Esophagus muscularis mucosa (tissue), 4 donors: ENCODE data around the gene HIC1. TPM values are rescaled to one million over a fixed set of nuclear protein-coding genes. Genes with fewer than 3 reads are reported as not detected.

Experiments
- DNase-seq: peaks from one replicate; pipeline ENCODE4 v3.0.0-alpha.2; 2017; ENCODE audit errors: extremely low spot score
- H3K27ac ChIP-seq, 4 donors: fragments of 200-600 bp; sonication (generic); replicated peaks in 1 of 4; 1 replicate in 3 of 4; 2 replicates in 1 of 4; pipeline ENCODE4 v1.5.1; 2016 to 2019; ENCODE audit warnings: mild to moderate bottlenecking in 1 of 4
- H3K27me3 ChIP-seq, 4 donors: fragments of 200-600 bp; sonication (generic); one replicate each; pipeline versions ENCODE4 v1.5.1 to v1.6.0; 2016 to 2019
- H3K36me3 ChIP-seq, 4 donors: fragments of 200-600 bp; sonication (generic); one replicate each; pipeline ENCODE4 v1.5.1; 2016 to 2019
- H3K4me1 ChIP-seq, 4 donors: fragments of 200-600 bp; sonication (generic); one replicate each; pipeline ENCODE4 v1.5.1; 2016 to 2019
- H3K4me3 ChIP-seq, 4 donors: fragments of 200-600 bp; sonication (generic); 1 replicate in 2 of 4; 2 replicates in 2 of 4; pipeline ENCODE4 v1.5.1; 2016 to 2019; ENCODE audit warnings: mild to moderate bottlenecking in 4 of 4, moderate library complexity in 1 of 4
- H3K9me3 ChIP-seq, 4 donors: fragments of 200-600 bp; sonication (generic); 1 replicate in 3 of 4; 2 replicates in 1 of 4; pipeline ENCODE4 v1.5.1; 2016 to 2019
- EP300 ChIP-seq: sonication (generic); formaldehyde crosslinking; IDR thresholded peaks from one replicate; pipeline ENCODE4 v1.6.1; 2017; ENCODE audit warnings: antibody characterized with exemption
- POLR2A ChIP-seq: fragments of 450-650 bp; IDR thresholded peaks from one replicate; pipeline ENCODE4 v1.6.1; 2017; ENCODE audit warnings: antibody characterized with exemption, moderate library complexity, mild to moderate bottlenecking, low read depth
- POLR2AphosphoS5 ChIP-seq, 2 donors: sonication (generic); formaldehyde crosslinking; IDR thresholded peaks; one replicate each; pipeline ENCODE4 v1.6.1; 2017; ENCODE audit warnings: antibody characterized with exemption in 2 of 2
- WGBS: methylation state at CpG from one replicate; pipeline ENCODE4 v1.1.5; 2018; 5-methylcytosine and 5-hydroxymethylcytosine counted together
- intact Hi-C: fragments of 100-400 bp; cut with DNase I; formaldehyde crosslinking; loops from one replicate; pipeline ENCODE4 v1.15.1; 2023
- total RNA-seq, 4 donors: library from RNA; depleted of rRNA; stranded (reverse); fragments of >200 nt; gene quantifications; one replicate each; pipeline versions ENCODE4 v1.1.0 to v1.2.1, GENCODE V29; 2016
- TF ChIP-seq, protein P1 (sequence below), 3 experiments: fragments of 200-600 bp in 2 of 3; fragments of 450-650 bp in 1 of 3; sonication (generic) in 2 of 3; IDR thresholded peaks; one replicate each; pipeline ENCODE4 v1.5.1; 2017 to 2019; ENCODE audit warnings: antibody characterized with exemption in 3 of 3, mild to moderate bottlenecking in 2 of 3, moderate library complexity in 1 of 3

The HIC1 gene
- total RNA-seq, 4 donors from 2014 or later, result 48.6 to 86.4 (median 54.9) TPM

DNA sequence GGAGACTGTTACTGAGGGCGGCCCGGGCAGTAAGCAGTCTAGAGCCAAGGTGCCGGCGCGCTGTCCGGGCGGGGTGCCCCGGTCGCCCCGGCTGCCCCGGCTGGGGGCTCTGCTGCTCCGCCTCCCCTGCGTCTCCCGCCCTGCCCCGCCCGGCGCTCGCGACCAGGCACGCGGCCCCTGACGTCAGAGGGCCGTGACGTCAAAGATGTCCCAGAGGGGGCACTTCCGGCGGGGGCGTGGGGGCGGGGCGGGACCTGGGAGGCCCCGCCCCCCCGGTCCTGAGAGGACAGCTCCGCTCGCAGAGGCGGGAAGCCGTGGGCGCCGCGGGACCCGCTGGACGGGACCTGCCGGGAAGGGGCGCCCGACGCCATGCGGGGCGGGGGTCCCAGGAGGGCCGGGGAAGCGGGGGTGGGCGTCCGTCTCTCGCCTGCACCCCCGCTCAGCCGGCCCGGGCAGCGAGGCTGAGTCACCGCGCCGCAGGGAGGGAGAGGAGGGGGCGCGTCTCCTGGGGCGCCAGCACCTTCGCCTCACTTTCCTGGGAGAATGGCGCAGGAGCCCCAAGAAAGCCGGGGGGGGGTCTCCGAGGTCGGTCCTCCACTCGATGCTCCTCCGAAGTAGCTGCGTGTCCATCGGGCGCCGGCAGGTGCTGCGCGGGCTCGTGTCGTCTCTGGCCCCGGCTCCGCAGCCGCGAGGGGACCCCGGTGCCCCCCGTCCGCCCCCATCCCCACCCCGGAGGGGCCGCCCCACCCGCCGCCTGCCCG lies 4.4 kb upstream of the HIC1 start:
- intact Hi-C loops, result loop anchor here (5.0 kb wide), 1 partner anchor 302 kb away; no protein-coding TSS in a partner anchor
- H3K4me1 ChIP-seq, result peaks cover 50 to 56% (median 54%) of the 10 kb centered on the region in 4 donors
- no CpG with 5 or more reads among the region's 88 CpGs for WGBS

DNA sequence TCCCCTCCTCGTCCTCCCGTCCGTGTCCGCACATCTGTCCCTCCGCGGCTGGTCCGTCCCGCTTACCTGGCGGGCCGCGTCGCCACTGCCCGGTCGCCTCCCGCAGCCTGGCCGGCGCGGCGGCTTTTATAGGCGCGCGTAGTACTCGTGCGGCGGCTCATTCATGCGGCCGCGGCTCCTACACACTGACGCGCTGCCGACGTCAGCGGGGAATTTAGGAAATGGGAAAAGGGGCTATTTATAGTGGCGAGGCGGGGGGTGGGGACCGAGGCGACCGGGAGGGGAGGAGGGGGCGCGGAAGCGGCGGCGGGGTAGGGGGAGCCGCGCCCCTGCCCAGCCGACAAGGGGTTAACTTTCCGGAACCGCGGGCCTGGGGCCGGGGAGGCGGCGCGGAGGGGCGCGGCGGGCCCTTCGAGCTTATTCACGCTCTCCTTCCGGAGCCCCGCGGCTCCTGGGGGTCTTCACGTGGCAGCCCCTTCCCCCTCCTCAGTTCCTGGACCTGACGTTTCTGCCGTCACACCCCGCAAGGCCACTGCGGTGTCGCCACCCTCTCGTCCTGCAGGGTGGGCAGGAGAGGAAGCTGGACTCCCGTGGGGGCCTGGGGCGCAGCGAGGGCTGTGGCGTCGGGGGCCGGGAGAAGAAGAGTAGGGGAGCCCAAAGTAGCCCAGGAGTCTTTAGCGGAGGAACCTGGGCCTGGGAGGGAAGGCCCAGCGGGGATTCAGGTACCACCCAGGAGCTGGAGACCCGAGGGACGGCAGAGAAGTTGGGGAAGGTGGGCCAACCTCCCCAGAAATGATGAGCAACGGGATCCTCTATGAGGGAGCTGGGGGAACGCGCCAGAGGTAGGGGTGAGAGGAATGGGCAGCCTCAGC lies 3.6 kb upstream of the HIC1 start:
- 21% methylated on average over 39 of the region's 81 CpGs for WGBS
- no peak for TF ChIP-seq EP300
- peak in 1 of 2 donors; percentile 38 for TF ChIP-seq POLR2AphosphoS5 (IDR thresholded peaks at IDR 0.05)
- TF ChIP-seq, protein P1, sequence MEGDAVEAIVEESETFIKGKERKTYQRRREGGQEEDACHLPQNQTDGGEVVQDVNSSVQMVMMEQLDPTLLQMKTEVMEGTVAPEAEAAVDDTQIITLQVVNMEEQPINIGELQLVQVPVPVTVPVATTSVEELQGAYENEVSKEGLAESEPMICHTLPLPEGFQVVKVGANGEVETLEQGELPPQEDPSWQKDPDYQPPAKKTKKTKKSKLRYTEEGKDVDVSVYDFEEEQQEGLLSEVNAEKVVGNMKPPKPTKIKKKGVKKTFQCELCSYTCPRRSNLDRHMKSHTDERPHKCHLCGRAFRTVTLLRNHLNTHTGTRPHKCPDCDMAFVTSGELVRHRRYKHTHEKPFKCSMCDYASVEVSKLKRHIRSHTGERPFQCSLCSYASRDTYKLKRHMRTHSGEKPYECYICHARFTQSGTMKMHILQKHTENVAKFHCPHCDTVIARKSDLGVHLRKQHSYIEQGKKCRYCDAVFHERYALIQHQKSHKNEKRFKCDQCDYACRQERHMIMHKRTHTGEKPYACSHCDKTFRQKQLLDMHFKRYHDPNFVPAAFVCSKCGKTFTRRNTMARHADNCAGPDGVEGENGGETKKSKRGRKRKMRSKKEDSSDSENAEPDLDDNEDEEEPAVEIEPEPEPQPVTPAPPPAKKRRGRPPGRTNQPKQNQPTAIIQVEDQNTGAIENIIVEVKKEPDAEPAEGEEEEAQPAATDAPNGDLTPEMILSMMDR (IDR thresholded peaks at IDR 0.05), result no peak
- Histone ChIP-seq H3K27ac (peak overlapping the region; percentile 23 to 72 (median 64)), H3K4me1 (peaks cover 54 to 64% (median 60%) of the 10 kb centered on the region in 4 donors), H3K27me3 (peaks cover 0 to 43% (median 0%) of the 10 kb centered on the region in 4 donors), H3K4me3 (peak overlapping the region; percentile 76 to 95 (median 78)), H3K9me3 (no peaks in the 10 kb centered on the region), H3K36me3 (no peaks in the 10 kb centered on the region)
- no peak for DNase-seq
- intact Hi-C loops, result loop anchor here (5.0 kb wide), 1 partner anchor 301 kb away; no protein-coding TSS in a partner anchor

More for the DNA sequence above, 4.4 kb upstream of the HIC1 start:
- no peaks in the 10 kb centered on the region for H3K9me3 ChIP-seq
- H3K27ac ChIP-seq, result peak overlapping the region; percentile 23 to 72 (median 64)
- peak overlapping the region; percentile 76 to 95 (median 78) for H3K4me3 ChIP-seq
- H3K27me3 ChIP-seq, result peaks cover 0 to 41% (median 0%) of the 10 kb centered on the region in 4 donors
- peak; percentile 93 for DNase-seq
- TF ChIP-seq POLR2AphosphoS5 (IDR thresholded peaks at IDR 0.05), result no peak
- TF ChIP-seq, protein P1 (IDR thresholded peaks at IDR 0.05), result peak in 1 of 3 experiments; percentile 13
- H3K36me3 ChIP-seq, result no peaks in the 10 kb centered on the region

DNA sequence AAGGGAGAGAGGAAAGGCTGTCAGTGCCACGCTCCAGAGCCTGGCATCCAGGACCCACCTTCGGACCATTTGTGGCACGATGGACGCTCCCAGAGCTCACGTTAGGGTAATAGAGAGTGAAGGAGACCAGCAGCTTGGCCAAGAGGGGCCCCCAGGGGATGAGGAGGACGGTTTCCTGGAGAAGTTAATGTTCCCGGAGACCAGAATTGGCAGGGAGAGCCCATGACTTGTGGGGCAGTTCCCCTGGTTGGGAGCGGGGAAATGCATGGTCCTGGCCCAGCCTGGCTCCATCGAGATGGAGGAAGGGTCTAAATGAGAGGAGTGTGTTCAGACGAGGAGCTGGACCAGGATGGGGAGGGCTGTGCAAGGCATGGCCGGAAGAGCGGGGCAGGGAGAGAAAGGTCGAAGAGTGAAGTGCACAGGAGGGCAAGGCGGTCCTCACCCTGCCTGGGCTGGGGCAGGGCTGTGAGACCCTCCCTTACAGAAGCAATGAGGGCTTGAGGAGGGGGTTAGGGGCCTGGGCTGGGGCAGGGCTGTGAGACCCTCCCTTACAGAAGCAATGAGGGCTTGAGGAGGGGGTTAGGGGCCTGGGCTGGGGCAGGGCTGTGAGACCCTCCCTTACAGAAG lies 2.9 kb upstream of the HIC1 start:
- H3K9me3 ChIP-seq, result no peaks in the 10 kb centered on the region
- intact Hi-C loops, result loop anchor here (5.0 kb wide), 1 partner anchor 300 kb away; no protein-coding TSS in a partner anchor
- peak overlapping the region in 3 of 4 donors; percentile 62 to 72 (median 67) for H3K27ac ChIP-seq
- no peak for TF ChIP-seq EP300
- TF ChIP-seq, protein P1 (IDR thresholded peaks at IDR 0.05), result no peak
- TF ChIP-seq POLR2A, result no peak
- TF ChIP-seq POLR2AphosphoS5 (IDR thresholded peaks at IDR 0.05), result no peak
- no peak overlapping the region for H3K4me3 ChIP-seq
- H3K27me3 ChIP-seq, result peaks cover 0 to 43% (median 0%) of the 10 kb centered on the region in 4 donors
- peaks cover 0 to 2% (median 0%) of the 10 kb centered on the region in 4 donors for H3K36me3 ChIP-seq
- WGBS, result 70% methylated on average over 14 of the region's 14 CpGs
- peaks cover 55 to 71% (median 67%) of the 10 kb centered on the region in 4 donors for H3K4me1 ChIP-seq
- DNase-seq, result no peak

DNA sequence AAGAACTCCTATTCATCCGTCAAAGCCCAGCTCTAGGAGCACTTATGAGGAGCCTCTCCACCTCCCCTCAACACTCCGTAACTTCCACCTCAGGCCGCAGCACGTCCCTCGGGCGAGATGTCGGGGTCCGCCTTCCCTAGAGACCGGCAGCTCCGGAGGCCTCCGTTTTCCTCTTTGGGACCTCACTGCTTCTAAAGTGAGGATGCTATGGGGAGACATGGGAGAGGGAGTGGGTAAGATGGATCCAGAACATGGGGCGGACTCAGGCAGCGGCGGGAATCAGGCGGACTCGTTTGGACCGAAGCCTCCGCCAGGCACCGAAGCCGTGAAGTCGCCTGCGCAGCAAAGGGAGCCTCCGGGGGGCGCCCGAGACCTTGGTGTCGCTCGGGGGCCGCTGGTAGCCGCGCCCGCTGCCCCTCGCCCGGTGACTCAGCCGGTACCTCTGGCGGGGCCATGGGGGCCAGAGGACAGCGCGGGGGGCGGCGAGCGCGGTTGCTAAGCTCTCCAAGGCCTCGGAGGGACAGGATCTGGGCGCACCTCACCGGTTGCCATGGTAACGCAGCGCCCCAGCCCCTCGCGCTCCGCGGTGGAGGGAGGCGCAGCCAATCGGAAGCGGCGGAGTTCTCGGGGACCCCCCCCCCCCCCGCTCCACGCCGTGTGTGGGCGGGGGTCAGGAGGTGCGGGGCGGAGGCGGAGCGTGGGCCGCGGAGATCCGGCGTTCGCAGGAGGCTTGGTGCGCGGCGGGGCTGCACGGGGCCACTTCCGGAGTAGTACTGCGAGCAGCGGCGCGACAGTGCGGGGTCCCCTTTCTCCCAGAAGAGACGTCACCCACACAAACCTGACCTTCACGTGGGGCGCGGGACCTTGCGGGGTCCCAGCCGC lies 1.3 kb upstream of the HIC1 start:
- DNase-seq, result peak; percentile 95
- Histone ChIP-seq H3K27me3 (peaks cover 0 to 43% (median 0%) of the 10 kb centered on the region in 4 donors), H3K4me3 (peak overlapping the region; percentile 66 to 84 (median 72)), H3K36me3 (peaks cover 0 to 17% (median 5%) of the 10 kb centered on the region in 4 donors), H3K27ac (peak overlapping the region; percentile 90 to 97 (median 92)), H3K4me1 (peaks cover 53 to 86% (median 81%) of the 10 kb centered on the region in 4 donors), H3K9me3 (no peaks in the 10 kb centered on the region)
- WGBS, result 42% methylated on average over 11 of the region's 84 CpGs
- intact Hi-C loops, result loop anchor here (1.0 to 5.0 kb wide), 2 partner anchors 191 to 299 kb away; no protein-coding TSS in a partner anchor
- TF ChIP-seq EP300 (no peak), POLR2AphosphoS5 (IDR thresholded peaks at IDR 0.05) (peak; percentile 34 to 53), POLR2A (no peak)
- TF ChIP-seq, protein P1 (IDR thresholded peaks at IDR 0.05), result peak; percentile 65 to 74 (median 72)
